Choroid plexus epithelial cell (primary cell): Measurements from ENCODE around the gene EMC7.

Experiments used
- DNase-seq: peaks from one replicate; pipeline ENCODE4 v3.0.0-alpha.2; 2010; ENCODE audit warnings: low read depth
- H3K4me3 ChIP-seq: 2 replicates; pipeline ENCODE4 v1.5.1; 2011; ENCODE audit warnings: low read depth, mild to moderate bottlenecking, control low read depth, low read length, moderate library complexity
- CTCF ChIP-seq: conservative IDR thresholded peaks from 2 replicates; pipeline ENCODE4 v1.5.1; 2011; ENCODE audit warnings: low read depth, mild to moderate bottlenecking, control low read depth, inconsistent platforms, low read length, moderate library complexity

EMC7 gene

DNA sequence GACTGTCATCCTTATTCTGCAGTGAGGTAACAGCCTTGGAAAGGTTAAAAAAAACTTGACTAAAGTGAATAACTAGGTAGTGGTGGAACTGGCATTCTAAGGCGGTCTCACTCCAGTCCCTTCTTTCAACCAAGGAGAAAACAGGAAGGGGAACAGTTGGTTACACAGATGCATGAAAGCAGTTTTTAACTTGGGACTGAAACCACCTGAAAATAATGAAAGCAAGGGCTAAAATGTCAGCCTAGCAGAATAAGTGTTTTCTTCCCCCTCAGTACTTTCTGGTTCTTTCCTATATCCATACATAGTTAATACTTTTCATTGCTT is 61.9 kb downstream of the EMC7 start:
- no peak for DNase-seq
- H3K4me3 ChIP-seq = peak overlapping the region; percentile 90
- TF ChIP-seq CTCF = no peak

DNA sequence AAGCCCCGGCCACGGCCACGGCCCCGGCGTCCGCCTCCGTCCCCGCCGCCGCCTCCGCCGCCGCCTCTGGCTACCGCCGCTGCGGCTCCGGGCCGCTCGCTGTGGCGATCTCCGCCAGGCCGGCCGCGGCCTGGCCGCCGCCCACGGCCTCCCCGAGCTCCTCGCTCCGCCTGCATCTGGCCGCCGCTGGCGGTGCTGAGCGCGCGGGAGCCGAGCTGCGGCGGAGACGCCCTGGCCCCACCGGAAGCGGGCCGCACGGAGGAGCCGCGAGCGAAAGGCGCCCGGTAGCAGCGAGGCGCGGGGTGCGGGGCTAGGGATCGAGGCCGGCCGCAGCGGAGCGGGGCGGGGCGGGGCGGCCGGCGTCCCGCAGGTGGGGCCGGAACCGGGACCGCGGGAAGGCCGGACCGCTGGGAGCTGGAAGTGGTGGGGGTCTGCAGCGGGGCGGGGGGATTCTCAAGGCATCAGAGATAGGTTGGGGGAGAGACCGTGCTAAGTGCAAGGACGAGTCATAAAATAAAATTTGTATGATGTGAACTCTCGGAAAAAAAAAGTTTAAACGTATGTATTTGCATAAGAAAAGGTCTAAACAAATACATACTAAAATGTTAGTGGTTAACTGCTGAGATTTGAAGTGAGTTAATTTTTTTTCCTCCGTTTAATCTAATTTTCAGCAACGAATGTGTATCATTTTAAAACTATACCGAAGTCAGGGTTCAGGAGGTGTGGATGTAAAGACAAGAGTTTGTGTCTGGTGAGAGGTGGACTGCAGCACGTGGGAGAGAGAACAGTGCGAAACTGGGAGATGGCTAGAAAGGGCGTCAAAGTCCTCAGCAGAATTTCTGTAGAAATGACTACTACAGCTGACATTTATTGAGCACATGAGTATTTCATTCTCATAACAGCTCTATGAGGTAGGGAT is 62.5 kb downstream of the EMC7 start, which contains the start of gene AVEN:
Gene AVEN, minus strand, starts transcription at position 334 of the 919 bp plus-strand sequence. Its CDS starts 158 bp downstream, at position 176.
- DNase-seq = peak; percentile 53
- H3K4me3 ChIP-seq = peak within 1 kb of the TSS; percentile 90
- no peak for TF ChIP-seq CTCF

DNA sequence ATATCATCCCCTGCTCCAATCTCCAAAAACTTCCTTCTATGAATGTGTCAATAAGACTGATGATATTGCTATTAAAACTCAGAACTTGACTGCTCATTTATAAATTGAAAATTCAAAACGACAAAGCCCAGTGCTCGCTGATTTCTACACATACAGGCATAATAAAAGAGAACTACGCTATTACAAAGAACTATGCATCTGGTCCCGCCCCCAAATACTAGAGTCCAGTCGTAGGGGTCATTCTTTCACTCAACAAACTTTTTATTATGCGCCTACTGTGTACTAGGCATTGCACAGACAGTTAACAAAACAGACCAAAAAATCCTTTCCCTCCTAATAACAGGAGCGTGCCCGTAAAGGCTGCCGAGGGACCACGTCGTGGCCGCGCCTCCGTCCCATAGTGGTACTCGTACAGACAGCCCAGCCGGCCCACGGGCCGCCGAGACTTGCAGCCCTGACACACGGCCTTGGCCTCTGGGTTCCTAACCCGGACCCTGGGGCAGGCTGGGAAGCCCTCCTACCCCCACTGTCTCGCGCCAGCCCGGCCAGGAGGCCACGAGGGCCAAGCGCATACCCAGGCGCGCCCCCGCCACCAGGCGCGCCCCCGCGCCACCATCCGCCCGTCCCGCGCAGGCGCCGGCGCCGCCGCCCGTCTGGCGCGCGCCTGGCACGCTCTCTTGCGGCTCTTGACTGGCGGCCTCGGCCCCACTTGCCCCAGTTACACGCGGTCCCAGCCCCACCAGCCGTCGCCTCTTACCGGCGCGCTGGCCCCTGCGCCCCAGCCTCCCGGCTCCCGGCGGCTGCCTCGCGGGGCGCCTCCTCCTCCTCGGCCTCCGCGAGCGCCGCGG is 63.4 kb downstream of the EMC7 start:
- no peak for TF ChIP-seq CTCF

More for the DNA sequence above, 63.4 kb downstream of the EMC7 start:
- peak; percentile 73 for DNase-seq
- peak overlapping the region; percentile 90 for H3K4me3 ChIP-seq
